Pancreas (tissue), 10 donors: ENCODE measurements around the gene FILIP1L. TPM values are rescaled to one million over a fixed set of nuclear protein-coding genes. Genes with fewer than 3 reads are reported as not detected.

ENCODE experiments used
- ATAC-seq, 4 donors: fragments of 200-7000 bp; cut with Tn5 transposase; one replicate each; pipeline versions ENCODE4 v1.8.0 to v1.9.1; 2020; ENCODE audit warnings: mild to moderate bottlenecking in 4 of 4, moderate library complexity in 4 of 4
- DNase-seq, 6 donors: peaks; one replicate each; pipeline ENCODE4 v3.0.0-alpha.2; 2020
- FAIRE-seq: peaks from 2 replicates; lab custom pipeline; 2012; peaks lifted over from hg19 to GRCh38; lab: Jason Lieb, UNC
- H3K27ac ChIP-seq, 4 donors: fragments of 200-600 bp; sonication (generic); 1 replicate in 3 of 4; 2 replicates in 1 of 4; pipeline versions ENCODE4 v1.5.0 to v1.8.0; 2020
- H3K27me3 ChIP-seq, 4 donors: fragments of 200-600 bp; one replicate each; pipeline ENCODE4 v1.8.0; 2021
- H3K36me3 ChIP-seq, 3 donors: fragments of 200-600 bp; sonication (generic) in 1 of 3; one replicate each; pipeline versions ENCODE4 v1.5.0 to v1.8.0; 2020 to 2021
- H3K4me1 ChIP-seq, 3 donors: fragments of 200-600 bp; one replicate each; pipeline ENCODE4 v1.8.0; 2021
- H3K4me3 ChIP-seq, 4 donors: fragments of 200-600 bp; sonication (generic) in 2 of 4; one replicate each; pipeline versions ENCODE4 v1.5.0 to v1.8.0; 2020 to 2021
- H3K9me3 ChIP-seq, 4 donors: fragments of 200-600 bp; one replicate each; pipeline ENCODE4 v1.8.0; 2021
- WGBS, 2 donors: extraction: QIAGEN DNeasy Blood & Tissue Kit; methylation state at CpG; one replicate each; pipeline ENCODE4 v1.1.7; 2013; 5-methylcytosine and 5-hydroxymethylcytosine counted together
- intact Hi-C, 3 donors: fragments of 100-400 bp; cut with DNase I; formaldehyde crosslinking; loops; one replicate each; pipeline versions ENCODE4 v1.11.1 to v1.14.2; 2022
- polyA plus RNA-seq, 2 donors: library from polyadenylated mRNA; stranded (reverse); fragments of 200-250 nt; gene quantifications; one replicate each; pipeline ENCODE4 v1.2.3, GENCODE V29; 2013
- total RNA-seq, 6 donors: library from RNA; stranded (reverse); fragmentation: NEBNext Ultra II Directional in 4 of 6; extraction: Animal tissue kit (Norgen Biotek cat#: 25700) in 4 of 6; gene quantifications; one replicate each; pipeline versions ENCODE4 v1.2.1 to v1.2.4, GENCODE V29; 2021 to 2023
- TF ChIP-seq, protein P1 (sequence below), 4 donors: fragments of 200-600 bp; sonication (generic) in 3 of 4; IDR thresholded peaks; one replicate each; pipeline versions ENCODE4 v1.5.0 to v1.8.0; 2021; ENCODE audit warnings: antibody characterized with exemption in 4 of 4
- donor health status: healthy with polysubstance abuse.
- donor health status: DM: no; HTN: no; CAD: no; lungs with moderate emphysema.
- donor health status: DM: no; HTN: no; CAD: no.
- donor health status: control.
- donor health status: control.
- donor health status: Bipolar disorder and iron deficiency.
- donor health status: DM: yes; HTN: yes; CAD: no.
- donor health status: DM: no; HTN: no; CAD: no.
- donor health status: DM: no; HTN: no; CAD: no.
- donor health status: DM: yes; HTN: yes; CAD: no.

The FILIP1L gene
- total and polyA plus RNA-seq, 8 donors = 12.5 to 37.7 (median 15.8) TPM

DNA sequence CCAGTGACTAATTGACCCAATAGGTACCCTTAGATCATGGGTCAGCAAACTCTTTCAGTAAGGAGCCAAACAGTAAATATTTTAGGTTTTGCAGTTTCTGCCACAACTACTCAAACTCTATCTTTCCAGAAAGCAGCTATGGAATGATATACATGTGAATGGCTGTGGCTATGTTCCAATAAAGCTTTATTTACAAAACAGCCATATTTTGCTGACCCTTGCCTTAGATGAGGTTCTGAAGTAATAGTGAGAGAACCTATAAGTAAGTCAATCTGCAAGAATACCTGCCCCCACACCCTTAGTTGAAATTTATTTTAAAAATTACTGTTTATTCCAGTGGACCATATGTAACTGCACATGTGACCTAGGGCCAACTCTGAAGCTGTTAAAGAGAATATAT, 162.6 kb downstream of the FILIP1L start:
- Histone ChIP-seq H3K4me3 (no peak overlapping the region), H3K27me3 (no peaks in the 10 kb centered on the region), H3K27ac (no peak overlapping the region), H3K36me3 (no peaks in the 10 kb centered on the region), H3K9me3 (no peaks in the 10 kb centered on the region), H3K4me1 (peaks cover 32 to 56% (median 44%) of the 10 kb centered on the region in 3 donors)
- ATAC-seq (no peak), FAIRE-seq (no peak), DNase-seq (no peak)
- TF ChIP-seq, protein P1, sequence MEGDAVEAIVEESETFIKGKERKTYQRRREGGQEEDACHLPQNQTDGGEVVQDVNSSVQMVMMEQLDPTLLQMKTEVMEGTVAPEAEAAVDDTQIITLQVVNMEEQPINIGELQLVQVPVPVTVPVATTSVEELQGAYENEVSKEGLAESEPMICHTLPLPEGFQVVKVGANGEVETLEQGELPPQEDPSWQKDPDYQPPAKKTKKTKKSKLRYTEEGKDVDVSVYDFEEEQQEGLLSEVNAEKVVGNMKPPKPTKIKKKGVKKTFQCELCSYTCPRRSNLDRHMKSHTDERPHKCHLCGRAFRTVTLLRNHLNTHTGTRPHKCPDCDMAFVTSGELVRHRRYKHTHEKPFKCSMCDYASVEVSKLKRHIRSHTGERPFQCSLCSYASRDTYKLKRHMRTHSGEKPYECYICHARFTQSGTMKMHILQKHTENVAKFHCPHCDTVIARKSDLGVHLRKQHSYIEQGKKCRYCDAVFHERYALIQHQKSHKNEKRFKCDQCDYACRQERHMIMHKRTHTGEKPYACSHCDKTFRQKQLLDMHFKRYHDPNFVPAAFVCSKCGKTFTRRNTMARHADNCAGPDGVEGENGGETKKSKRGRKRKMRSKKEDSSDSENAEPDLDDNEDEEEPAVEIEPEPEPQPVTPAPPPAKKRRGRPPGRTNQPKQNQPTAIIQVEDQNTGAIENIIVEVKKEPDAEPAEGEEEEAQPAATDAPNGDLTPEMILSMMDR (IDR thresholded peaks at IDR 0.05) = no peak
- intact Hi-C loops = no loop called here

DNA sequence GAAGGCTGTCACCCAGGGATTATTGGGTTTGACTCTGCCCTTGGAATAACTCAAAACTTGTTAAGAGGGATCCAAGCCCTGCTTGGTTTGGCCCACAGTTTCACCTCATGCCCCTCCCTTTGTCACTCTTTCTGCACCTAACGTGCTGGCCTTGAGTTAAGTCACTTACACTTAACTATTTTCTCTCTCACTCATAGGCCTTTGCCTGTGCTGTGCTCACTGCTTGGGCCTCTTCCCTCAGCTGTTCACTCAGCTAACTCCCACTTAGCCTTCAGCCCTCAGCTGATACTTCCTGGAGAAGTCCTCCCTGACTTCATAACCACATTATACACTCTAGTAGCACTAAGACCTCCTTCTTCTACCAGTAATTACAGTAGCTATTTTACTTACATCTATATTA, 163.4 kb downstream of the FILIP1L start:
- H3K4me3 ChIP-seq = no peak overlapping the region
- H3K9me3 ChIP-seq = no peaks in the 10 kb centered on the region
- ATAC-seq (peak in 2 of 4 donors; percentile 46), FAIRE-seq (no peak), DNase-seq (no peak)
- H3K27me3 ChIP-seq = no peaks in the 10 kb centered on the region
- H3K4me1 ChIP-seq = peaks cover 28 to 49% (median 36%) of the 10 kb centered on the region in 3 donors
- H3K27ac ChIP-seq = peak overlapping the region in 2 of 4 donors; percentile 18 to 39
- TF ChIP-seq, protein P1 (IDR thresholded peaks at IDR 0.05) = no peak
- H3K36me3 ChIP-seq = no peaks in the 10 kb centered on the region
- intact Hi-C loops = no loop called here
- WGBS, 2 donors = 15 to 19% methylated on average over 1 of the region's 1 CpG

DNA sequence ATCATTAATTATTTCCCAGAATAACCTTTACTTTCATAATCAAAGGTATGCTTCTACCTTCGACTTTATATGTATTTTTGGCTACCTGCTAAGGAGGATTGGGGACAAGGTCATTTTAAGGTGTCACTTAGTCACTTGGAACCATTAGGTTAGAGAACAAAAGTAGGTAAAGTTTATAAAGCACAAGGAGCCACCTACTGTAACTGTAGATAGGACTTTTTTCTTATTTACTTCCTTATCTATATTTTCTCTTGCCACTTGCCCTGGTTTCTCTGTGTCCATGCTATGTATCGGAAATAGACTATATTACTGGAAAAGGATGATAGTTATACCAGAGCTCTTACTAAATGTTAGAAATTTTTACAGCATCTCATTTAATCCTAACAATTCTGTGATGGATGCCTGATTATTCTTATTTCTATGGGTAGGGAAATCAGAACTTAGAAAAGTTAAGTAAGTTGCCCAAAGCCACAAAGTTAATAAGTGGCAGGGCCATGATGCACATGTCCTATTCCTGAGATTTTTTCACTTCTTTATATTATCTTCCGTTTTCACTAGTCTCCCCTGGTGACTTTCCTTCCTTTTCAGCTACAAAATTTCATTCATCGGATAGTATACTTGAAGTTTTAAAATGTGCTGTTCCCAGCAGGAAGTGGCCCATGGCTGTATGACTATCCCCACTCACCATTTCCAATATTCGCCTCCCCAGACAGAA, 164.2 kb downstream of the FILIP1L start:
- FAIRE-seq (no peak), ATAC-seq (peak in 3 of 4 donors; percentile 41 to 56 (median 44)), DNase-seq (no peak)
- Histone ChIP-seq H3K27me3 (no peaks in the 10 kb centered on the region), H3K36me3 (no peaks in the 10 kb centered on the region), H3K4me3 (no peak overlapping the region), H3K4me1 (peaks cover 28 to 42% (median 28%) of the 10 kb centered on the region in 3 donors), H3K9me3 (no peaks in the 10 kb centered on the region), H3K27ac (peak overlapping the region in 2 of 4 donors; percentile 18 to 39)
- intact Hi-C loops = no loop called here
- TF ChIP-seq, protein P1 (IDR thresholded peaks at IDR 0.05) = no peak
- WGBS, 2 donors = 68 to 70% methylated on average over 5 of the region's 5 CpGs

DNA sequence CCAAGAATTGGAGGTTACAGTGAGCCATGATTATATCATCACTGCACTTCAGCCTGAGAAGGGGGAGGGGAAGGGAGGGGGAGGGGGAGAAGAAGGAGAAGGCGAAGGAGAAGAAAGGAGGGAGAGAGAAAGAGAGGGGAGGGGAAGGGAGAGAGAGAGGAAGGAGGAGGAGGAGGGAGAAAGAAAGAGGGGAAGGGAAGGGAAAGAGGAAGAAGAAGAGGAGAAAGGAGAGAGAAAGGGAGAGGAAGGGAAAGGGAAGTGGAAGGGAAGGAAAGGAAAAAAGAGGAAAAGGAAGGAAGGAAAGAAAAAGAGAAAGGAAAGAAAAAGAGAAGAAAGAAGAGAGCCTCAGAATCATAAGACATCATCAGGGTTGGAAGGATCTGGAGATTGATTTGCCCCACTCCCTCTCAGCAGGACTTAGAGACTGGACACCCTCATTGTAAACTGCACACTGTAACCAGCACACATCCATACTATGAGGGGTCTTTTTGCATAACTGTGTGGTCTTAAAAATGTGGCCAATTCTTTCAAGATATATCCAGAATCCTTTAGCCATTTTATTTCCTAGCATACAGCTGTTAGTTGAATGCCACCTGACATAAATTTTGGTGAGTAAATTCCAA, 165.7 kb downstream of the FILIP1L start:
- DNase-seq (no peak), FAIRE-seq (no peak), ATAC-seq (no peak)
- no peaks in the 10 kb centered on the region for H3K36me3 ChIP-seq
- H3K9me3 ChIP-seq = no peaks in the 10 kb centered on the region
- H3K27me3 ChIP-seq = no peaks in the 10 kb centered on the region
- WGBS, 2 donors = 95 to 100% methylated on average over 1 of the region's 1 CpG
- intact Hi-C loops = no loop called here
- peaks cover 16 to 29% (median 23%) of the 10 kb centered on the region in 3 donors for H3K4me1 ChIP-seq
- no peak overlapping the region for H3K27ac ChIP-seq
- TF ChIP-seq, protein P1 (IDR thresholded peaks at IDR 0.05) = no peak
- H3K4me3 ChIP-seq = no peak overlapping the region

DNA sequence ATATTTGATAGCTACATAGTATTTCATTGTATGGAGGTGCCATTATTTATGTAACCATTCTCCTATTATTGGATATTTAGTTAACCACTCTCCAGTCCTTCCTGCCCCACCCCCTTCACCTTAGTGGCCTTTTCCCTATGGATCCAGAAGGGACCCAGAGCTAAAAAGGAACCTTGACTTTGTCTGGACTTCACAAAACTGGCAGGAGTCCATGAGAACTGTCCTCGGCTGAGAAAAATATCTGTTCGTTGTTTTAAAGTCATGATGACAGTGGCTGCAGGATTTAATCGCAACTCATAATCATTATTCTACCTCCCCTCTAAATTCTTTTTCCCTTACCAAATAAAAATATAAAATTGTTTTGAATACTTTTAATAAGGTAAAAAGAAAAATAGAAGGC, 166.9 kb downstream of the FILIP1L start:
- Histone ChIP-seq H3K4me1 (peaks cover 12 to 29% (median 23%) of the 10 kb centered on the region in 3 donors), H3K27me3 (no peaks in the 10 kb centered on the region), H3K27ac (no peak overlapping the region), H3K9me3 (no peaks in the 10 kb centered on the region), H3K4me3 (no peak overlapping the region), H3K36me3 (no peaks in the 10 kb centered on the region)
- TF ChIP-seq, protein P1 (IDR thresholded peaks at IDR 0.05) = no peak
- intact Hi-C loops = no loop called here
- DNase-seq (no peak), FAIRE-seq (no peak), ATAC-seq (no peak)
- 53 to 55% methylated on average over 3 of the region's 3 CpGs for WGBS, 2 donors
